H1 (cell line): ENCODE data around the gene CFLAR. TPM values are rescaled to one million over a fixed set of nuclear protein-coding genes. Genes with fewer than 3 reads are reported as not detected.

Source experiments
- CTCF ChIA-PET: fragments of 300-600 bp; sonication (Branson Sonifier 250); formaldehyde crosslinking; loops from one replicate; lab custom pipeline; 2021; ENCODE audit not compliant: partially characterized antibody; lab: Charles Lee
- POLR2A ChIA-PET: fragments of 300-600 bp; sonication (Branson Sonifier 250); formaldehyde crosslinking; loops from one replicate; lab custom pipeline; 2021; ENCODE audit warnings: inconsistent platforms; ENCODE audit not compliant: partially characterized antibody; lab: Charles Lee
- DNase-seq, 2 experiments: peaks; one replicate each; pipeline versions ENCODE4 v3.0.0 to v3.0.0-alpha.2; 2010 to 2022; ENCODE audit warnings: low spot score in 2 of 2, low read depth in 1 of 2, mixed read lengths in 1 of 2
- FAIRE-seq: peaks from 2 replicates; lab custom pipeline; 2011; peaks lifted over from hg19 to GRCh38; lab: Jason Lieb, UNC
- H2AFZ ChIP-seq: 2 replicates; pipeline ENCODE4 v1.8.1; 2012; ENCODE audit warnings: low read length, inconsistent platforms
- H2AK5ac ChIP-seq: 2 replicates; pipeline ENCODE4 v1.6.1; 2013; ENCODE audit warnings: low read depth, low read length
- H2BK120ac ChIP-seq: replicated peaks from 2 replicates; pipeline ENCODE3; 2013; ENCODE audit warnings: low read depth, low read length, inconsistent platforms
- H2BK12ac ChIP-seq: 2 replicates; pipeline ENCODE4 v1.6.1; 2013; ENCODE audit warnings: low read depth, low read length
- H2BK15ac ChIP-seq: 2 replicates; pipeline ENCODE4 v1.6.1; 2013; ENCODE audit warnings: low read length
- H2BK20ac ChIP-seq: 2 replicates; pipeline ENCODE4 v1.6.1; 2013; ENCODE audit warnings: low read length
- H2BK5ac ChIP-seq: 2 replicates; pipeline ENCODE4 v1.6.1; 2013; ENCODE audit warnings: low read depth, low read length
- H3K14ac ChIP-seq: 2 replicates; pipeline ENCODE4 v1.6.1; 2013; ENCODE audit warnings: inconsistent platforms; ENCODE audit not compliant: insufficient read length
- H3K18ac ChIP-seq: 2 replicates; pipeline ENCODE4 v1.6.1; 2013; ENCODE audit warnings: low read length; ENCODE audit errors: extremely low read depth
- H3K23ac ChIP-seq: 2 replicates; pipeline ENCODE4 v1.6.1; 2013; ENCODE audit warnings: inconsistent platforms; ENCODE audit not compliant: insufficient read length
- H3K23me2 ChIP-seq: 2 replicates; pipeline ENCODE4 v1.6.1; 2013; ENCODE audit warnings: low read depth, low read length
- H3K27ac ChIP-seq: 2 replicates; pipeline ENCODE4 v1.6.1; 2011; ENCODE audit warnings: low read depth, low read length, inconsistent platforms
- H3K27me3 ChIP-seq, 4 experiments: replicated peaks in 1 of 4; 1 replicate in 1 of 4; 2 replicates in 3 of 4; pipeline versions ENCODE4 v1.6.1 to v1.8.1; 2011 to 2013; ENCODE audit warnings: low read length in 3 of 4, mild to moderate bottlenecking in 3 of 4, inconsistent platforms in 2 of 4, mixed read lengths in 2 of 4, moderate library complexity in 1 of 4; ENCODE audit not compliant: control insufficient read depth in 3 of 4, insufficient read depth in 3 of 4; ENCODE audit errors: extremely low read depth in 1 of 4
- H3K36me3 ChIP-seq, 4 experiments: 2 replicates each; pipeline versions ENCODE4 v1.6.1 to v1.8.1; 2011 to 2013; ENCODE audit warnings: mild to moderate bottlenecking in 4 of 4, low read length in 3 of 4, moderate library complexity in 2 of 4, control low read depth in 1 of 4, inconsistent platforms in 1 of 4; ENCODE audit not compliant: insufficient read depth in 4 of 4, control insufficient read depth in 2 of 4
- H3K4ac ChIP-seq: replicated peaks from 2 replicates; pipeline ENCODE3; 2013; ENCODE audit warnings: low read length, low read depth, mixed read lengths, inconsistent platforms; ENCODE audit not compliant: insufficient read length
- H3K4me1 ChIP-seq, 4 experiments: replicated peaks in 1 of 4; 1 replicate in 1 of 4; 2 replicates in 3 of 4; pipeline versions ENCODE4 v1.6.1 to v1.8.1; 2011 to 2013; ENCODE audit warnings: low read length in 3 of 4, inconsistent platforms in 2 of 4, mixed read lengths in 1 of 4; ENCODE audit not compliant: insufficient read depth in 4 of 4, control insufficient read depth in 3 of 4
- H3K4me2 ChIP-seq, 2 experiments: 2 replicates each; pipeline versions ENCODE4 v1.6.1 to v1.8.1; 2011 to 2013; ENCODE audit warnings: low read depth in 2 of 2, low read length in 2 of 2, control low read depth in 1 of 2, inconsistent platforms in 1 of 2, mild to moderate bottlenecking in 1 of 2; ENCODE audit not compliant: insufficient read depth in 1 of 2
- H3K4me3 ChIP-seq, 4 experiments: fragments of 200-600, 300-600 bp in 1 of 4; sonication (generic), shearing (Covaris generic), sonication (Bioruptor Twin) in 1 of 4; 2 replicates each; pipeline versions ENCODE4 v1.5.1 to v1.8.1; 2011 to 2016; ENCODE audit warnings: low read length in 4 of 4, low read depth in 3 of 4, control low read depth in 2 of 4, inconsistent platforms in 2 of 4, mild to moderate bottlenecking in 2 of 4, mixed read lengths in 1 of 4, moderate library complexity in 1 of 4; ENCODE audit not compliant: insufficient read depth in 2 of 4; ENCODE audit errors: extremely low read depth in 1 of 4
- H3K56ac ChIP-seq: replicated peaks from 2 replicates; pipeline ENCODE3; 2013; ENCODE audit warnings: low read depth, mild to moderate bottlenecking, mixed read lengths, low read length, inconsistent platforms; ENCODE audit not compliant: insufficient read length
- H3K79me1 ChIP-seq: 2 replicates; pipeline ENCODE4 v1.6.1; 2013; ENCODE audit warnings: low read depth, low read length, control low read depth
- H3K79me2 ChIP-seq, 2 experiments: 2 replicates each; pipeline versions ENCODE4 v1.6.1 to v1.8.1; 2012 to 2013; ENCODE audit warnings: low read length in 2 of 2, mild to moderate bottlenecking in 2 of 2, inconsistent platforms in 1 of 2; ENCODE audit not compliant: insufficient read depth in 2 of 2, control insufficient read depth in 1 of 2
- H3K9ac ChIP-seq, 4 experiments: replicated peaks in 1 of 4; 1 replicate in 1 of 4; 2 replicates in 3 of 4; pipeline versions ENCODE4 v1.6.1 to v1.8.1; 2011 to 2013; ENCODE audit warnings: low read depth in 3 of 4, low read length in 3 of 4, control low read depth in 2 of 4, mild to moderate bottlenecking in 2 of 4, moderate library complexity in 2 of 4, inconsistent platforms in 1 of 4; ENCODE audit errors: extremely low read depth in 1 of 4
- H3K9me3 ChIP-seq, 2 experiments: 2 replicates each; pipeline versions ENCODE4 v1.6.1 to v1.8.1; 2012 to 2013; ENCODE audit warnings: mild to moderate bottlenecking in 2 of 2, moderate library complexity in 2 of 2, control low read depth in 1 of 2, inconsistent platforms in 1 of 2, low read depth in 1 of 2, low read length in 1 of 2, mixed read lengths in 1 of 2; ENCODE audit not compliant: insufficient read depth in 2 of 2
- H4K20me1 ChIP-seq, 2 experiments: replicated peaks in 1 of 2; 2 replicates each; pipeline versions ENCODE3 to v1.8.1; 2011 to 2013; ENCODE audit warnings: inconsistent platforms in 2 of 2, low read length in 2 of 2, mild to moderate bottlenecking in 1 of 2; ENCODE audit not compliant: insufficient read depth in 2 of 2, control insufficient read depth in 1 of 2
- H4K5ac ChIP-seq: 2 replicates; pipeline ENCODE4 v1.6.1; 2013; ENCODE audit warnings: low read length, low read depth, mixed read lengths, inconsistent platforms; ENCODE audit not compliant: insufficient read length
- H4K8ac ChIP-seq: 2 replicates; pipeline ENCODE4 v1.8.0; 2013; ENCODE audit warnings: mild to moderate bottlenecking, moderate library complexity, low read length, inconsistent platforms; ENCODE audit not compliant: insufficient read depth; ENCODE audit errors: extremely low read depth
- H4K91ac ChIP-seq: replicated peaks from 2 replicates; pipeline ENCODE3; 2013; ENCODE audit warnings: low read length, mixed read lengths, inconsistent platforms; ENCODE audit not compliant: insufficient read length
- JUN ChIP-seq: IDR thresholded peaks from 2 replicates; pipeline ENCODE4 v1.6.1; 2011; ENCODE audit warnings: low read depth, mild to moderate bottlenecking, improper control_type of control experiment, low read length
- POLR2A ChIP-seq, 2 experiments: IDR thresholded peaks; 1 replicate in 1 of 2; 2 replicates in 1 of 2; pipeline ENCODE4 v1.6.1; 2011; ENCODE audit warnings: low read depth in 2 of 2, low read length in 2 of 2, mild to moderate bottlenecking in 2 of 2; ENCODE audit errors: control extremely low read depth in 1 of 2
- RBBP5 ChIP-seq: IDR thresholded peaks from 2 replicates; pipeline ENCODE4 v1.7.1; 2012; ENCODE audit warnings: low read depth, mild to moderate bottlenecking, inconsistent platforms, low read length, moderate library complexity, borderline replicate concordance
- RNF2 ChIP-seq: fragments of 200-900, 300-1000 bp; sonication (generic); IDR thresholded peaks from 2 replicates; pipeline ENCODE4 v1.7.1; 2016; ENCODE audit warnings: borderline replicate concordance, low read depth, mild to moderate bottlenecking, antibody characterized with exemption, low read length; ENCODE audit not compliant: poor library complexity, severe bottlenecking; ENCODE audit errors: missing control alignments
- TAF7 ChIP-seq: optimal IDR thresholded peaks from 2 replicates; pipeline ENCODE3; 2011; ENCODE audit warnings: low read depth, mild to moderate bottlenecking, inconsistent platforms, low read length, moderate library complexity, borderline replicate concordance
- TCF12 ChIP-seq: IDR thresholded peaks from 2 replicates; pipeline ENCODE4 v1.6.1; 2011; ENCODE audit warnings: low read depth, mild to moderate bottlenecking, low read length
- YY1 ChIP-seq: IDR thresholded peaks from 2 replicates; pipeline ENCODE4 v1.6.1; 2011; ENCODE audit warnings: low read depth, mild to moderate bottlenecking, low read length
- WGBS, 2 experiments: shearing (Covaris generic) in 1 of 2; methylation state at CpG; one replicate each; pipeline versions ENCODE4 v1.1.6 to v1.1.7; 2013 to 2015; ENCODE audit warnings: low lambda C conversion rate in 2 of 2, mixed read lengths in 2 of 2, inconsistent platforms in 1 of 2, low coverage in 1 of 2, missing lambda C conversion rate in 1 of 2; ENCODE audit not compliant: insufficient replicate concordance in 2 of 2, insufficient coverage in 1 of 2, insufficient read length in 1 of 2; ENCODE audit errors: extremely low coverage in 1 of 2, missing lambda C conversion rate in 1 of 2; 5-methylcytosine and 5-hydroxymethylcytosine counted together
- polyA plus RNA-seq, 7 experiments: library from polyadenylated mRNA; depleted of rRNA in 3 of 7; stranded (reverse) in 5 of 7; unstranded in 2 of 7; fragments of >200 nt in 5 of 7; fragments of 200-250 nt in 2 of 7; gene quantifications; 1 replicate in 5 of 7; 2 replicates in 1 of 7; 4 replicates in 1 of 7; pipeline versions ENCODE4 v1.2.1 to v1.2.3, GENCODE V29; 2011 to 2013; ENCODE audit warnings: missing spikeins in 2 of 7, mixed read lengths in 2 of 7
- total RNA-seq: library from RNA; stranded (reverse); fragmentation: NEBNext Ultra II Directional; extraction: Animal tissue kit (Norgen Biotek cat#: 25700); gene quantifications from 2 replicates; pipeline ENCODE4 v1.2.1, GENCODE V29; 2021
- TF ChIP-seq, protein P1 (sequence below): IDR thresholded peaks from 2 replicates; pipeline ENCODE4 v1.6.1; 2011; ENCODE audit warnings: low read length, improper control_type of control experiment

CFLAR gene
- total and polyA plus RNA-seq, 2 of the 8 experiments (the other 6 are each of a cell fraction or from before 2014, with no cell fraction given) = 1.1 to 3.9 TPM

GRCh38 chr2:201204655-201205514 is 88.9 kb downstream of the CFLAR start:
- WGBS, 2 experiments = 86% methylated on average over 9 of the region's 9 CpGs; no CpG with 5 or more reads in 1 of the 2 experiments
- Histone ChIP-seq H3K4me1 (no peaks in the 10 kb centered on the region; a peak in 1 of 7 replicates), H3K9ac (no peak overlapping the region), H3K36me3 (no peaks in the 10 kb centered on the region), H3K27ac (no peak overlapping the region), H3K79me2 (no peaks in the 10 kb centered on the region), H2BK15ac (no peak overlapping the region), H4K91ac (no peak overlapping the region), H3K79me1 (no peaks in the 10 kb centered on the region), H3K23me2 (no peaks in the 10 kb centered on the region; the same call in 1 of the 2 replicates), H4K8ac (no peak overlapping the region), H3K23ac (no peak overlapping the region), H2BK12ac (no peak overlapping the region), H2AFZ (no peak overlapping the region), H4K5ac (no peak overlapping the region), H3K4me3 (no peak overlapping the region), H3K18ac (no peak overlapping the region; the same call in 1 of the 2 replicates), H4K20me1 (no peaks in the 10 kb centered on the region), H3K56ac (no peak overlapping the region), H2BK20ac (peak overlapping the region; percentile 34; the same call in 1 of the 2 replicates), H3K4me2 (no peak overlapping the region), H3K9me3 (no peaks in the 10 kb centered on the region), H2AK5ac (no peak overlapping the region), H2BK5ac (no peak overlapping the region), H2BK120ac (no peak overlapping the region), H3K4ac (no peak overlapping the region), H3K14ac (no peak overlapping the region), H3K27me3 (no peaks in the 10 kb centered on the region)
- POLR2A ChIA-PET = interaction anchor here (0.6 to 1.0 kb wide), 3 partner anchors 16 to 418 kb away, joined by 3 read pairs; no protein-coding TSS in a partner anchor
- DNase-seq = no peak
- TF ChIP-seq JUN (no peak), RBBP5 (no peak), POLR2A (IDR thresholded peaks at IDR 0.05; ENCODE audit: control extremely low read depth in 1 of 2, low read depth in 2 of 2, low read length in 2 of 2) (no peak), TAF7 (no peak), YY1 (no peak), RNF2 (no peak), TCF12 (no peak)
- TF ChIP-seq, protein P1, sequence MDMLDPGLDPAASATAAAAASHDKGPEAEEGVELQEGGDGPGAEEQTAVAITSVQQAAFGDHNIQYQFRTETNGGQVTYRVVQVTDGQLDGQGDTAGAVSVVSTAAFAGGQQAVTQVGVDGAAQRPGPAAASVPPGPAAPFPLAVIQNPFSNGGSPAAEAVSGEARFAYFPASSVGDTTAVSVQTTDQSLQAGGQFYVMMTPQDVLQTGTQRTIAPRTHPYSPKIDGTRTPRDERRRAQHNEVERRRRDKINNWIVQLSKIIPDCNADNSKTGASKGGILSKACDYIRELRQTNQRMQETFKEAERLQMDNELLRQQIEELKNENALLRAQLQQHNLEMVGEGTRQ = no peak
- CTCF ChIA-PET = interaction anchor here (0.6 to 2.0 kb wide), 5 partner anchors 15 to 669 kb away, joined by 3 to 6 read pairs (median 3); no protein-coding TSS in a partner anchor
- no peak for FAIRE-seq
